DLD1 (cell line): ENCODE results near the gene FYN.

Experiments used
- in situ Hi-C: cut with HindIII; loops from 2 replicates; pipeline ENCODE4 v1.10.0; 2017; ENCODE audit warnings: low sequenced_read_pairs

The FYN gene

DNA sequence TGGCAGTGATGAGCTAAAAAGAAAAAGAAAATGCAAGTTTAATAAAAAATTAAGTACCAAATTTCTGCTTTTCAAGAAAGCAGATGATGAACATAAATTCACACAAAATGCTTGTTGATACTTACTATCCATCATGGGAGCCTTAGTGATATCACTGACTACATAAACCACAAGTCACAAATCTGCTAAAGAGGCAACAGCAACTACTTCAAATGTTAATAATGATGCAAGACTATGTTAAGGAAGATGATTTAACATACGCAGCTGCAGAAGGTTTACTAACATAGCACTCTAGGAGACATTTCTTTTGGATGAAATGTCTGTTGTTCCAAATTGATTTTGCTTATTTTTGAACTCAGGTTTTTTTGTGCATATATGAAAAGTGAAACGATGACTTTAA is 18.6 kb downstream of the FYN start:
- in situ Hi-C loops = no loop called here

DNA sequence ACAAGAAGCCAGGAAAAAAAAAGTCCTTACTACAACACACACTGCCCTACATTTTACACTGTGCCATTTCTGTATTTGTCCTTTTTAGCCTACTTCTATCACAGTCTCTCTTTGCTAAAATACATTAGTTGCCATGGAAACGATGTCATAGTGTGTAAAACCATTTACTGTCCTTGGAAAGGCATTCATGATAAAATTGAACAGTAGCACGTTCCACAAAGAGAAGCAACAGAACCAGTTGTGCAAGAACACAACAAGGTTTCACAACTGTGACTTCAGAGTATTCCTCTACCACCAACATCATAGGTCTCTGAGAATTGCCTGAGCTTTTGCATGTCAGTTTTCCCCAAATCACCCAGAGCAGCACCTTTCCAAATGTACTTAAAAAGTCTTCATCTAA is 20.5 kb downstream of the FYN start:
- in situ Hi-C loops = no loop called here

DNA sequence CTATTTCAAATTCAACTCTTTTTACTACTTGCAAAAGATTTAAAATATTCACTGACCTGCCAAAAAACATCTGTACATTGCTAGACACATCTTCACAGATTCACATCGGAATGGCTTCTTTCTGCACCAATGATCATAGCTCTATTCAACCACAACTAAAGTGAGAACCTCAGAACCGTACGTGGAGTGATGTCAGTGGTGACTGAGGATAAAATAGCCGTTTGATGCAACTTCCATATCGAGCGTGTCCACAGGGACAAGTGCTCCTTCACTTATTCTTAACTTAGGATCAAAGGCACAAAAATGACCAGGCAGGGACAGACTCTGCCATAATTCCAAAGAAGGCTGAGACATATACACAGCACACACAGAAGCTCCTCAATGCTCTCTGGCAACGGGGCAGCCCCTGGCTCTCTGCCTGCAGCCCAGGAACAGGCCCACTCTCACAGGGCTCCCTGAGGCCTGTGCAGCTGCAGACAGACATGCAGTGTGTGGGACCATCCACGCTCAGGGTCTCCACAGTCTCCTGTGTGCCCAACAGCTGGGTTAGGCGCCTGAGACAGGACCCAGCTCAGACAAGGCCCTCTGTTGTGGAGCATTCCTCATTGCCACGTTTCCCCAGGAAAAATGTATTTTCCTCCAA is 22.8 kb downstream of the FYN start:
- in situ Hi-C loops = no loop called here

DNA sequence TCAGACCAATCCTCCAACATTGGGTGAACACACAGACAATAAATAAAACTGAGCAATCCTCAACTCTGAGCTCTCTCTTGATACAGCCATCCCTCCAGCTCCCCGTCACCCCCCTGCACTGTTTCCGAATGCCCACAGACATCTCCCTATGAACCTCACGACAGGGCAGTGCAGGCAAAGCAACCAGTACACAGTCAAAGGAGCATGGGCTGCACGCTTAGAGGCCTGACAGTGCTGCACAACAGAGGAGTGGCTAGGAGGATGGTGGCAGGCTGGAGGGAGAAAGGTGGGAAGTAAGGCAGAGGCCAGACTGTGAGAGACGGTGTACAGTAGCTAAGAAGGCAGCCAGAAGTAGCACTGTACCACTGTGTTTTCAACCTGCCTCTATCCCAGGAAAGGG is 24.0 kb downstream of the FYN start:
- in situ Hi-C loops = no loop called here

DNA sequence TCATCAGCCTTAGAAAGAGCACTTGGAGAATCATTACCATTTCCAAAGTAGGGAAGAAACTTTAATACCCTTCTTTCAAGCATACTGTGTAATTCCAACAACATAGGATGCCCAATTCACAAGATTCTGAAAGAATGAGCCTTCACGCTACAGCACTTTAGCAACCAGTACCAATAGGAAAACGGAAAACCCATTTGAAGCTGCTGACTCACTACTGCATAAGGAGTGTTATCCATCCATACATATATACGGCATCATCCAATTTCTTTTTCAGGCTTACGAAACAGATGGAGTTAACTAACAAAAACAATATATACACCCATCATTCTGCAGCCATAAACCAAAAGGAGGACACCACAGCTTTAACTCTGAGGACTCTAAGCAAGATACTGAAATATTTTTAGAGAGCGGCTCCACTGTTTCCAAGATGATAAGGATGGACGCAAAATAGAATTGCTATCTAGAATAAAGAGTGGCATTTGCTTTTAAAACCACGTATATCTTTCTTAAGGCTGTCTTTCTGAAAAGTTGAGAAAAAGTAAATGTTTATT is 24.9 kb downstream of the FYN start:
- in situ Hi-C loops = no loop called here

DNA sequence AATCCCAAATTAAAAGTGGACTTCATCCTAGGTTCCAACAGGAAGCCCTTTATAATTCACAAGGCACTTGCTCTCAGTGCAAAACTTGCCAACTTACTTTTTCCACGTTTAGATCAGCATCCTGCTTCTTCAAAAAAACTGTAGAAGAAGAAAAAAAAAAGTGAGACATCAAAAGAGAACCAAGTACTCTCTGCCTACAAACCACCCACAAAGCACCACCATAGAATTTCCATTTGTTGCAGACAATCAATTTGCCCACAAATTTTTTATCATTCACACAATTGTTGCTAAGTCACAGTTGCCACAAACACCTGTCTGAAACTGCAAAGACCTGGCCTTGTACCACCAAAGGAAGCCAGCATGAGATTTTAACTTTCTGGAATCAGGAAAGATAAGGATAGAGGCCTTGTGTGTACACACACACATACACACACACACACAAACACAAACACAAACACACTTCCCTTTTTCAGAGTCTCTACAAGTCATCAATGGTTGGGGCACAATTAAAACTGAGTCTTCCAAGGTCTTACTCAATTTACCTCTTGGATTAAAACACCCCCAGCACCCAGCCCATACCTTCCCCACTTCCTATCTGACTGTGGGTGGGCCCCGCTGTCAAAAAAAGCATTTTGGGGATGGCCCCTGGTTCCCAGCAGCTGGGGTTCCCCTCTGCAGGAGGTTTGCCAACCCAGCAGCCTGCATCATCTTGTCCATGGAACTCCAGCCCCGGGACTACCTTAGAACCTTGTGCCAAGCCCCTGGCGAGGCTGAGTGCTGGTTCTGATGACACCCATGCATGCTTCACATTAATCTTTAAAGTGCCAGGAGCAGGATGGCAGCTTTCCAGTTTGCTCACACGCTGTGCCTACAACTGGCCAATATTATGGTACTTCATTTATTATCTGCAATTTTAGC is 26.5 kb downstream of the FYN start:
- in situ Hi-C loops = no loop called here

DNA sequence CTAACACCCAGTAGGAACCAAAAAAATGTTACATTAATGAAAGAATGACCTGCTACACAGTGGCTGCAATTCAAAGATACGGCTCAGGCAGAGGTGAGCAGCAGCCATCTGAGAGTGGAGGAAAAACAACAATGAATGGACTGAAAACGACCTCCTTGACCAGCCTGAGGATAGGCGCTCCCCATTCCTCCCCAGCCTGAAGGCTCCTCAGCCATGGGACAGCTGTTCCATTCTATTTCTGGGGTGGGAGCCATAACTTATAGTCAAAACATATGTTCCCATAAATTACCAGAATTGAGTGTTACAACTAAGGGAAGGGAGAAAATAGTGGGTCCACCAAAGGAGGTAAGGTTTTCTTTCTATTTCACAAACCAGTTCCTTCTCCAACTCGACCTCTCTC is 27.2 kb downstream of the FYN start:
- in situ Hi-C loops = no loop called here

DNA sequence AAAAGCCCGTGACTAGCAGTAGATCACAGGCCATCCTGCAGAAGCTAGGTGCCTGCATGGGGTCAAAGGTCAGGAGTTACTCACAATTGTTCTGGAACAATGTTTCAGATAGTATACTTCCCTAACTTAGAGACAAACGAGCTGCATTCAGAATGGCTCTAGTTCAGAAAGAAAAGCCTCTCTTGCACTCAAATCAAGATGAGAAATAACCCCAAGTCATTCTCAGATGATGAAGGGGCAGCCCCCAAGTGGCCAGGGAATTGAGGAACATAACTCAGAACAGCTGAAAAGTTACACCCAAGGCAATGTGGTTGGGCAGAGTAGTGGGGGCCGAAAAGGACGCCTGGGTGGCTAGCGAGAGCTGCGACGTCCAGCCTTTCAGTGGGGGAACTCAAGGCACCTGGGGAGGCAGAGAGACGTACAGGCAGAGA is 27.8 kb downstream of the FYN start:
- in situ Hi-C loops = no loop called here

DNA sequence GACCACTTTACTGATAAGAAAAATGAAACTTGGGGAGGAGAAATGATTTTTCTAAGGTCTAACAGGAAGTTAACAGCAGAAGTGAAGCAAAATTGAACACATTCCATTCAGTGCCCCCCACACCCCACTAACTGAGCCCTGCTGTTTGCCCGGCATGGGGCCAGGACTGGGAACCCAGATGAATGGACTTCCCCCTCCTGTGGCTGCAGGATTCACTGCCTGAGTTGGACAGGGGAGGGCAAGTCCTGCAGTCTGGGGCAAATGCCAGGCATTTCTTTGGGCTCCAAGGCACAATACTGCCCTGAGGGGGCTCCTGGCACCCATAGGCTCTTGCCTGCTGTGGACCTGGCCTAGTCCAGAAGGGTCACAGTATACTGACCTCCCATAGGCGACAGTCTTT is 28.3 kb downstream of the FYN start:
- in situ Hi-C loops = no loop called here

DNA sequence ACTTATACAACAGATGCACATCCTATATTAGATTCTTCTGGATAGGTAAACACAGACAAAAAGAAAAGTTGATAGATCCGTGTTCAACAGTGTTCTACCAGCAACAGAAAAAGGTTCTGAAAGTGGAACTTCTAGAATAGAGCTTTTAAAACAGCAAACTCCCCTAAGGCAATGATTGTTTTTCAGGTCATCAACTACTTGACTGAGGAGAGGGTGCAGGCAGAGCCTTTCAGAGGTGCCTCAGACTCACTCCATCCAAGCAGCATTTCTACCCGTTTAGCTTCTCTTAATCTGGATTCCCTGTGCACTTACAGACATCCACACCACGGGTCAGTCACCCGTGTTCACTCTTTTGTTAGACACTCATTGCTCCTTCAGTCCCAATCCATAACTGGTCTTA is 28.9 kb downstream of the FYN start:
- in situ Hi-C loops = no loop called here

DNA sequence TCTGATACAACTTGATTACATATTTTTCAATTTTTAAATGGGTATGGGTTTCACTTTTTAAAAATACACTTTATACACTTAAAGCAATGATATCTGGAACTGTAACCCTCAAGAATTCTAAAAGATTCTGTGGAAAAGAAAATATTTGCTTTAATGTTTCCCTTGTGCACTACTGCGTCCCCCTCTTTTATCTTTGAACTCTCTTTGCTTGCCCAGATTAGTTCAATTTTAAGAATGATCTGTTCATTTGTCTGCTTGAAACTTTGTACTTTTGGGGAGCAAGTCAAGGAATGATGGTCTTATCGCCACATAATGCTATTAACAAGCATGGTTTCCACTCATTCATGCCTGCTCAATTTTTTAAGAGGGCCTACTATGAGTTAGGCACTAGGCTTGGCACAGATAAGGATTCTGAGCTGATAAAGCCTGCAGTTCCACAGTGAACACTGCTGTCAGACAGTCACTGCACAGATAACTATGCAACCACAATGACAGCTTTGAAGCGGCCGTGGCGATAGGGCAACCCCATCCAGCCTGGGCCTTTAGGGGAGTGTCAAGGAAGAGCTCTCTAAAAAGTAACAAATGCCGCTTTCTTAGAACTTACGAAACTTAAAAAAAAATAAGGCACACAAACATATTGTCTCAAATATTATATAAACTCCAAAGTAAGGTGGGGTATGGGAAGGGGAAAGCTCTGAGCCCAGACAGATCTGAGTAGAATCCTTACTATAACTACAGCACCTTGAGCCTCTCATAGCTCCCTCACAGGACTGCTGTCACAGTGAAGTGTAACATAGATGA is 29.7 kb downstream of the FYN start:
- in situ Hi-C loops = no loop called here

DNA sequence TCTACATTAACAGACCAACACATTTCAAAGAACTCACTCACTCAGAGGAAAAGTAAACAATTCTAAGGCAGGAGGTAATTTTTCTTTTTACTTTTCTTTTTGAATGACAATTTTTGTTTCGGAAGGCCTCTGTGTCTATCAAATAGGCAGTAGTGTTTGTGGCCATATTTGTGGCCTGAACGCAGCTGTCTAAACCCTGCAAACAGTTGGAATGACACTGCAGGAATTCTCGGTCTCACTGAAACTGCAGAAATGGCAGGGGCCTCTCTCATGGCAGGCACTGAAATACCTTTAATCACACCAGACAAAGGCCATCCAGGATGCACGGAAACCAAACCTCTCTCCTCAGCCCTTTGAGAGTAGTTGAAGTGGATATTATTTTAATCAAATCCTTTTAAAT is 30.4 kb downstream of the FYN start:
- in situ Hi-C loops = no loop called here

DNA sequence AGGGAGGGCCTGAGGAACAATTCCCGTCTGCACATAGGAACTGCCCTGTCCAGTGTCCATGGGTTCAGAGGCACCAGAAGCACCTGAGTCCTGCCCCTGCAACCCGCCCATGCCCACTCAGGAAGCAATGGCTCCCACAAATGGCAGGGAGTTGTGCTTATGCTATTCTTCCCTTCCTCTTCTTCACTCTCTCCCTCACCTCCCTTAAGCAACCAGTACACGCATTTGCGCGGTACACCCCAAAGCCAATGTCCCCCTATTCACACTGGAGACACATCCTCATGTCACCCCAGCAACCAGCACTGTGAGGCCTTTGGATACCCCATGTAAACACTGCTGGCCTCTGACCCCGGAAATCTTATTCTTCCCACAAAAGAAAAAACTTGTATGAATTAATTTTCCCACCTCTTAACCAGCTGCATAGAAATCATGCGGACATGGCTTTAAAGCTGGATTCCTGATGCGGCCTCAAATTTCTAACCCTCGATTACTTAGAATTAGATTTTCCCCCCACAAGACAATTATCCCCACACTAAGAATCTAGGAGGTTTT is 30.9 kb downstream of the FYN start:
- in situ Hi-C loops = no loop called here

DNA sequence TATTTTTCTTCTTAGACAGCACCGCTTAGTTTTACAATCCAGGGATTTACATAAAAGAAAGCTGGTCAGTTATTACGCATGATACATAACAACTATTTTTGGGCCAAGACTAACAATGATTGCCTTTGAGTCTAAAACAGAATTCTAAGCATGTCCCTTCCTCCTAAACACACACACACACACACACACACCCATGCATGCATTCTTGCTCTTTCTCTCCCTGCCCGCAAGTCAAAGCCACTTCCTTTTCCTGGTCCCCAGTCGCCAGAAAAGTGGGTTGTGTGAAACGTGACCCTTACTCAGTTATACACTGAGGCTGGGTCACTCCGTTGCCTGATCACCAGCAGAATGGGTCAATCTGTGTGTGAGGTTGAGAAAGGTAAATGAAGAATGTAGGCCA is 31.4 kb downstream of the FYN start:
- in situ Hi-C loops = no loop called here

DNA sequence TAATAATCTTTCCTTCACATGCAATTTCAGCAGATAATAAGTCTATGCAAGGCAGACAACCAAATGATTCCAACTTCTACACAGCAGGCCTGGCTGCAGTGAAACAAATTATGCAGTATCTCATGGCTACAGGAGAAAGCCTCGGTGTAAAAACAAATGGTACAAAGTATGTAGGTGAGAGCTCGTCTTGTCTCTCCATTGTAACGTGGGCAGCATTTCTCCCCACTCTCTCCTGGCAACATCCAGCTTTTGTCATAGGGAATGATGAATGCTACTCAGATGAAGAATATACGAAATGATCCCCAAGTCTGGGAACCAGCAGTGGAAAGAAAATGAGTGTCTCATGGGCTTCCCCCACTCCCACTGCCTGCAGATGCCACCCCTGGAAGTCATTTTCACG is 32.4 kb downstream of the FYN start:
- in situ Hi-C loops = no loop called here

DNA sequence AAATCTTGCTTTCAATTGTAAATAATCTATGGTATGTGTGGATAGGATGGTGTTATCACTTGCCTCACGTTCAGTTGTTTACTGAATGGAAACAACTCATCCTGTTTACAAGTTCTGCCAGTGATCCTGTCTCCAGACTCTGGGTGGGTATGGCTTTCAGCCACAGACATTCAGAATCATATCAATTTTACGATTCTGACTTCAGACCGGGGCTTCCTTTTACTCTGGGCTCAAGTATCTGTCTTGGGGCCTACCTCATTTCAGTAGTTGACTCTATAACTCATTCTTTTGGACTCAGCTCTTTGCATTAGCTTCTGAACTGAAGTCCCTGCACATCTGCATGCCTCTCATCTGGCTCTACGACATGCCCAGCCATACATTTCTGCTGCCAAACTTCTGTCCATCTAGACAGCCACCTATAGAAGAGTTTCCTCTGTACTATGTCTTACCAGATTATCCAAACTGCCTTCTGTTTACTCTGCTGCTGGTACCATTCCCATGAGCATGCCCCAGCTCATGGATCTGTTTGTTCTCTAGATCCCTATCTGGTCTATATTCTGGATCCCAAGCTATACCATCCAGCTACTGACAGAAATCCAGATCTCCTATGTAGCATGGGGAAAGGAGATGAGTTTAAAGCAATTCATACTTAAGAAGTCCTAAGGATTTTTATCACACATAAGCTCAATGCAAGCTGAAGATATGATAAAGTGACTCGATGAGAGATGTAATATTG is 34.3 kb downstream of the FYN start:
- in situ Hi-C loops = no loop called here

DNA sequence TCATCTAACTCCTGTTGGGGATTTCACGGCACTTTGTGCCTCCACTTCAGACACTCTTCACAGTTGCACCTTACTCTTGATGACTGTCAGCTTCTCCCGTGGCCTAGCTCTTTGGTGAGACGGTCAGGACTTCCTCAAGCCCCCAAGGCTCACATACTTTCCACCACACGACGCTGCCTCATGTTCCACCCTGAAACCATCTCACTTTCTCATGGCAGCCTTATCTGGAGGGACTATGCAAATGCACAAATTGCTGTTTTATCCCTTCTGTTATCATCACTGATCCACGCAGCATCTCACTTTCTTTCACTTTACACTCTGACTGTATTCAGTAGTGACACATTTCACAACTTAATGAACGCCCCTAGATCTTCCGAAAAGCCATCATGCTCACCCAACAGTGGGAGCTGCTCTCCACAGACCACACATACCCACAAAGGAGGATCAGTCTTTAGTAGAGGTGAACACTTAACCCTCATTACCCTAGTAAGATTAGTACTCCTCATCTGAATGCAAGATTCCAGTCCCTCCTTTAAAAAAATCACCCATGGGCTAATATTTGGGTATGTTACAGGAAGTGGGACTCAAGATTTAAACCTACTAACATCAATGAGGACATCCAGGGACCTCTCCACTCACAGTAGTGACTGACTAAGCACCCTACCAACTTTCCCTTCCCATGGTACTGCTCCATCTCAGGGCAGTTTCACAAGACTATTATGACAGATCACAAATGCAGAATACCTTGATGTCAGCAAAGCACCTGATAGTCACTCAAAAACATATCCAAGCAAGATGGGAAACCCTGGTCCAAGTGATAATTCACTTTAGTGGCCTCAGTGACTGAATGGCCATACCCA is 35.4 kb downstream of the FYN start:
- in situ Hi-C loops = no loop called here

DNA sequence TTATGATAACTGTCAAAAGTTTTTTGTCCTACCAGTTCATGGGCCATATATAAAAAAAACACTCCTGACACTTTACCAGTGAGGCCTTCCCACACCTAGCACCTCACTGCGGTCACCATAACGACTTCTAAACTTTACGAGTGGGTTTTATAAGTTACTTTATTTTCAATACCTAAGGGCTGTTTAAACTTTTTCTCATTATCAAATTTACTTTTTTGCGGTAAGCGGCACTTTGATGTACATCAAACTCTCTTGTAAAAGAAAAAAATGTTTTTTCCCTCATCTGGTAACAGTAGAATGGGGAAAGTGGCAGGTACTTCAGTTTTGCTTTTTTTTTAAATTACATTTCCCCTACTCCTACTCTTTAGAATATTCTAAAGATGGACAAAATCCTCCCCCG is 36.2 kb downstream of the FYN start:
- in situ Hi-C loops = no loop called here

DNA sequence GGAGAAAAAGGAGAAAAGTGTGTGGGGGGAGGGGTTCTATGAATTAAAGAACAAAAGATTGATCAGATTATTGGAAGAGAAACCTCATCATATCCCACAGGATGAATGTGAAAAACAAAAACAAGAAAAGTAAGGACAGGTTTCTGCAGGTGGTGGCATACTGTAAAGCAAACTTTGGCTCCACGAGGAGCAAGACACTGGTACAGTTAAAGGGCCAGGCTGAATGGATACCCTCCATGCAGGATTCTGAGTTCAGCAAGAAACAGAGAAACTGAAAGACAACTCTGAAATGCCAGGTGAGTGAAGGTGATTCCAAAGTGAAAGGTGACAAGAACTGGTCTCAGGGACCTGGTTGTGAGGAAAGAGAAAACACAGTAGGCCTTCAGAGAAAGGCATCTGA is 37.4 kb downstream of the FYN start:
- in situ Hi-C loops = no loop called here
